ENCODE measurements around the gene ERC2.
"Not testable (repeated sequence)": the region's sequence is repeated elsewhere in the genome, so short reads cannot be mapped to it uniquely, and the experiment has no call there.

GRCh38 chr3:56496376-56496775 is 28.1 kb upstream of the ERC2 start:
- TF ChIP-seq CTCF, POLR2A (IDR thresholded peaks at IDR 0.05): not testable (repeated sequence)
